NCI-H345 (cell line): ENCODE results near the gene LHFPL6.

ENCODE experiments used
- DNase-seq: peaks from one replicate; lab custom pipeline; 2025; lab: John Stamatoyannopoulos, UW

The LHFPL6 gene

GRCh38 chr13:39306639-39307589, 296.1 kb downstream of the LHFPL6 start:
- no peak for DNase-seq

- DNase-seq: no peak
These were observed 300.2 kb downstream of the LHFPL6 start for GRCh38 chr13:39302820-39303219.

- DNase-seq: no peak
These were observed 304.0 kb downstream of the LHFPL6 start for GRCh38 chr13:39298951-39299350.

- DNase-seq: no peak
These were observed 305.3 kb downstream of the LHFPL6 start for GRCh38 chr13:39297664-39298171.

- no peak for DNase-seq
These were observed 306.0 kb downstream of the LHFPL6 start for GRCh38 chr13:39297023-39297422.

GRCh38 chr13:39296193-39296592, 306.8 kb downstream of the LHFPL6 start:
- no peak for DNase-seq
